SK-N-SH treated with all-trans-retinoic acid at 6 μM for 48 hours (cell line): ENCODE results near the gene ABHD11.

ENCODE experiments used
- PATZ1 ChIP-seq: fragments of 250-450 bp; sonication (Bioruptor Pico); IDR thresholded peaks from 2 replicates; pipeline ENCODE4 v1.8.0; 2020; ENCODE audit warnings: mild to moderate bottlenecking, moderate library complexity, borderline replicate concordance
- RARB ChIP-seq: fragments of 250-450 bp; sonication (Bioruptor Pico); IDR thresholded peaks from 2 replicates; pipeline ENCODE4 v1.8.0; 2021; ENCODE audit warnings: mild to moderate bottlenecking, moderate library complexity

GRCh38 chr7:73736885-73737284 is 1.7 kb downstream of the ABHD11 start:
- TF ChIP-seq RARB (no peak), PATZ1 (CRISPR knock-in tag) (no peak)
